GM23248 (cell line): ENCODE data around the gene NBDY. TPM values are rescaled to one million over a fixed set of nuclear protein-coding genes. Genes with fewer than 3 reads are reported as not detected.
"Not testable (repeated sequence)": the region's sequence is repeated elsewhere in the genome, so short reads cannot be mapped to it uniquely, and the experiment has no call there.

ENCODE experiments used
- DNase-seq: peaks from one replicate; pipeline ENCODE4 v3.0.0-alpha.2; 2015
- H2AFZ ChIP-seq: fragments of 200-600 bp; sonication (generic); 2 replicates; pipeline ENCODE4 v1.6.1; 2016; ENCODE audit warnings: antibody characterized with exemption
- H3F3A ChIP-seq: fragments of 200-600 bp; sonication (generic); 2 replicates; pipeline ENCODE4 v1.6.1; 2016; ENCODE audit warnings: mild to moderate bottlenecking, antibody characterized with exemption, mixed run types; ENCODE audit not compliant: insufficient read depth
- H3K27ac ChIP-seq: fragments of 200-600 bp; sonication (generic); 2 replicates; pipeline ENCODE4 v1.5.1; 2016; ENCODE audit warnings: mild to moderate bottlenecking
- H3K27me3 ChIP-seq: fragments of 200-600 bp; sonication (generic); replicated peaks from 2 replicates; pipeline ENCODE4 v1.6.1; 2016; ENCODE audit warnings: mild to moderate bottlenecking; ENCODE audit not compliant: insufficient read depth
- H3K36me3 ChIP-seq: fragments of 200-600 bp; sonication (generic); 2 replicates; pipeline ENCODE4 v1.6.1; 2016; ENCODE audit warnings: low read depth, mild to moderate bottlenecking
- H3K4me1 ChIP-seq: fragments of 200-600 bp; sonication (generic); 2 replicates; pipeline ENCODE4 v1.6.1; 2016; ENCODE audit warnings: mild to moderate bottlenecking; ENCODE audit not compliant: insufficient read depth
- H3K4me2 ChIP-seq: fragments of 200-600 bp; sonication (generic); one replicate; pipeline ENCODE4 v1.6.1; 2016; ENCODE audit warnings: mild to moderate bottlenecking; ENCODE audit not compliant: unreplicated experiment
- H3K4me3 ChIP-seq: fragments of 200-600 bp; sonication (generic); 2 replicates; pipeline ENCODE4 v1.5.1; 2016; ENCODE audit warnings: mild to moderate bottlenecking
- H3K79me2 ChIP-seq: fragments of 200-600 bp; sonication (generic); 2 replicates; pipeline ENCODE4 v1.6.1; 2016; ENCODE audit warnings: mild to moderate bottlenecking; ENCODE audit not compliant: insufficient read depth
- H3K9ac ChIP-seq: fragments of 200-600 bp; sonication (generic); 2 replicates; pipeline ENCODE4 v1.6.1; 2016; ENCODE audit warnings: mild to moderate bottlenecking
- H3K9me2 ChIP-seq: fragments of 200-600 bp; sonication (generic); 2 replicates; pipeline ENCODE4 v1.6.1; 2016; ENCODE audit warnings: mixed run types, mild to moderate bottlenecking, moderate library complexity; ENCODE audit not compliant: insufficient read depth
- H3K9me3 ChIP-seq: fragments of 200-600 bp; sonication (generic); one replicate; pipeline ENCODE4 v1.6.1; 2017; ENCODE audit warnings: low read depth
- H4K20me1 ChIP-seq: fragments of 200-600 bp; sonication (generic); 2 replicates; pipeline ENCODE4 v1.6.0; 2016; ENCODE audit not compliant: insufficient read depth
- EZH2 ChIP-seq: fragments of 200-600 bp; sonication (generic); IDR thresholded peaks from 2 replicates; pipeline ENCODE4 v1.6.1; 2018; ENCODE audit warnings: antibody characterized with exemption, mild to moderate bottlenecking; ENCODE audit not compliant: insufficient read depth, poor library complexity, severe bottlenecking
- EZH2phosphoT487 ChIP-seq: fragments of 200-600 bp; sonication (generic); IDR thresholded peaks from 2 replicates; pipeline ENCODE4 v1.6.1; 2018; ENCODE audit warnings: antibody characterized with exemption, moderate library complexity, mild to moderate bottlenecking, low read depth; ENCODE audit not compliant: insufficient read depth
- WGBS, 2 experiments: methylation state at CpG; one replicate each; pipeline ENCODE4 v1.1.6; 2015 to 2017; ENCODE audit warnings: low lambda C conversion rate in 2 of 2, low coverage in 1 of 2; ENCODE audit errors: missing lambda C conversion rate in 2 of 2; 5-methylcytosine and 5-hydroxymethylcytosine counted together
- in situ Hi-C: fragments of 300-500 bp; cut with MboI; formaldehyde crosslinking; loops from 2 replicates; pipeline ENCODE4 v1.15.0; 2020
- polyA plus RNA-seq: library from polyadenylated mRNA; unstranded; fragments of >200 nt; fragmentation: Nextera tagmentation; extraction: Ambion mirVana; gene quantifications from 2 replicates; pipeline ENCODE4 v1.2.1, GENCODE V29; 2016
- total RNA-seq: library from RNA; depleted of rRNA; stranded (reverse); fragments of >200 nt; shearing (Covaris generic); gene quantifications from 2 replicates; pipeline ENCODE4 v1.2.3, GENCODE V29; 2014; rRNA removed

NBDY gene, protein sequence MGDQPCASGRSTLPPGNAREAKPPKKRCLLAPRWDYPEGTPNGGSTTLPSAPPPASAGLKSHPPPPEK
- total RNA-seq, result 8.5 and 8.7 TPM in 2 replicates
- polyA plus RNA-seq, result 188 and 193 TPM in 2 replicates

DNA sequence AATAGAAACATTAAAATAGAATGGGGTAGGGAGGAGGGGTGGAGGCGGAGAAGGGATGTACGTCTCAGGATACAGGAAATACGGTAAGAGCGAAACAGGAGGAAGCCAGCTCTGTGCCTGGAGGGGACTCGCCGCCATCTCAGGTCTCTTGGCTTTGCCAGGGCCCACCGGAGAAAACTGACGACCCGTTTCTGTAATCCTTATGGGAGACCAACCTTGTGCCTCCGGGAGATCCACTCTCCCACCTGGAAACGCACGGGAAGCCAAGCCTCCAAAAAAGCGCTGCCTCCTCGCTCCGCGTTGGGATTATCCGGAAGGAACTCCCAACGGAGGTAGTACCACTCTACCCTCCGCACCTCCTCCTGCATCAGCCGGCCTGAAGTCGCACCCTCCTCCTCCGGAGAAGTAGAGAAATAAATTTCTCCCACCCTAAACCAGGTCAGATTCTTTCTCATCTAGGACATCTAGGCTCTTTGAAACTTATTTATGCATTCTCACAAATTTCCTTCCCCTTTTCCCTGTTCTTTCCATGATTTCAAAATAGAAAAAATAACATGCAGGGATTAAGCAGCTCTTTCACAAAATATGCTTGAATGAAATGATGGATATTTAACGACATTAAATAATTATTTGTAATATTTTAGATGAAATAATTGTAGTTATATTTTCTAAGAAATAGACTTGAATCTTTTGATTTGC, at the start of gene NBDY:
TSS of gene NBDY (plus strand) at position 92 of the 699 bp plus-strand sequence. CDS start at position 203, 111 bp downstream.
- H3K4me3 ChIP-seq, result peak within 1 kb of the TSS; percentile 95
- peaks cover 10% of the 10 kb centered on the region; the same call in 1 of the 2 replicates for H3K4me1 ChIP-seq
- in situ Hi-C loops, result no loop called here
- H3K9me2 ChIP-seq, result no peaks in the 10 kb centered on the region
- 2% methylated on average over 13 to 16 of the region's 23 CpGs for WGBS, 2 experiments
- H3K27ac ChIP-seq, result peak within 1 kb of the TSS; percentile 74
- DNase-seq, result peak; percentile 62
- no peaks in the 10 kb centered on the region for H3K9me3 ChIP-seq
- no peaks in the 10 kb centered on the region for H4K20me1 ChIP-seq
- no peaks in the 10 kb centered on the region for H3K36me3 ChIP-seq
- H3K79me2 ChIP-seq, result peaks cover 53% of the 10 kb centered on the region
- H2AFZ ChIP-seq, result peak within 1 kb of the TSS; percentile 91
- H3K27me3 ChIP-seq, result no peaks in the 10 kb centered on the region
- TF ChIP-seq EZH2 (no peak), EZH2phosphoT487 (no peak)
- H3K4me2 ChIP-seq, result peak within 1 kb of the TSS; percentile 80
- peak within 1 kb of the TSS; percentile 87 for H3K9ac ChIP-seq
- 0 out of 2 replicates have a peak, but pooled peaks cover 4% of the 10 kb centered on the region for H3F3A ChIP-seq

DNA sequence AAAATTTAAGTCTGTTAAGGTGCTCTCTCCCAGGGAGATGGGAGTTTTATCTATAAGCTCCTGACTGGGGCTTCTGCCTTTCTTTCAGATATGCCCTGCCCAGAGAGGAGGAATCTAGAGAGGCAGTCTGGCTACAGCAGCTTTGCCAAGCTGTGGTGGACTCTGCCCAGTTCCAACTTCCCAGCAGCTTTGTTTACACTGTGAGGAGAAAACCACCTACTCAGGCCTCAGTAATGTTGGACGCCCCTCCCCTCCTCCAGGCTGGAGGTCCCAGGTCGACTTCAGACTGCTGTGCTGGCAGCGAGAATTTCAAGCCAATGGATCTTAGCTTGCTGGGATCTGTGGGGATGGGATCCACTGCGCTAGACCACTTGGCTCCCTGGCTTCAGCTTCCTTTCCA, 24.5 kb upstream of the NBDY start:
- H3K9me2 ChIP-seq, H3K79me2 ChIP-seq, DNase-seq, H2AFZ ChIP-seq, H3K4me2 ChIP-seq, H3F3A ChIP-seq, H3K9me3 ChIP-seq, H3K36me3 ChIP-seq, H3K4me3 ChIP-seq, H3K27ac ChIP-seq, H3K27me3 ChIP-seq, H4K20me1 ChIP-seq, H3K9ac ChIP-seq, H3K4me1 ChIP-seq: not testable (repeated sequence)
- WGBS, 2 experiments, result 4 to 8% methylated on average over 2 to 4 of the region's 4 CpGs
- in situ Hi-C loops, result loop anchor here (25.0 kb wide), 1 partner anchor 417 kb away; no protein-coding TSS in a partner anchor

DNA sequence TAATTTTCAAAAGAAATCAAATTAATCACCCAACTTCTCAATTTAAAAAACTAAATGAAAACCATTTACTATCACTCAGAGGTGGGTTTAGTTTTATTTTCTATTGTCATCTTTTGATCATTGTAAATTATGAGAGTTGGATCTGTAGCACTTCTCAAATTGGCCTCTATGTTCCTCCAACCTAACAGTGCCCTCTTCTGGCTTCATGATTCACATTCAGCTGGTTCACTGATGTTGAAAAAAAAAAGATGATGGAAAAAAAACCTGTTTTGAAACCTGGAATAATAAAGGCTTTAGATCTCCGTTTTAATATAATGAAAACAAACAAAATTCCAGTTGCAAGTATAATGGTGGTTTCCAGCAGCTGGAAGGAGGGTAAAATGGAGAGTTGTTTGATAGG, 2.4 kb upstream of the NBDY start:
- no peak overlapping the region for H3K4me3 ChIP-seq
- no peaks in the 10 kb centered on the region for H3K9me3 ChIP-seq
- peaks cover 6% of the 10 kb centered on the region; the same call in 1 of the 2 replicates for H3K4me1 ChIP-seq
- H3K27ac ChIP-seq, result no peak overlapping the region
- no peak overlapping the region for H3K9ac ChIP-seq
- H3K27me3 ChIP-seq, result no peaks in the 10 kb centered on the region
- in situ Hi-C loops, result no loop called here
- 0% methylated on average over 1 of the region's 1 CpG for WGBS, 2 experiments
- H3K4me2 ChIP-seq, result no peak overlapping the region
- no peak for TF ChIP-seq EZH2phosphoT487
- TF ChIP-seq EZH2, result no peak
- DNase-seq, result peak; percentile 67
- H3K36me3 ChIP-seq, result no peaks in the 10 kb centered on the region
- H2AFZ ChIP-seq, result no peak overlapping the region
- no peaks in the 10 kb centered on the region for H4K20me1 ChIP-seq
- H3K79me2 ChIP-seq, result peaks cover 26% of the 10 kb centered on the region
- H3K9me2 ChIP-seq, result no peaks in the 10 kb centered on the region
- 0 out of 2 replicates have a peak, but pooled peaks cover 4% of the 10 kb centered on the region for H3F3A ChIP-seq

DNA sequence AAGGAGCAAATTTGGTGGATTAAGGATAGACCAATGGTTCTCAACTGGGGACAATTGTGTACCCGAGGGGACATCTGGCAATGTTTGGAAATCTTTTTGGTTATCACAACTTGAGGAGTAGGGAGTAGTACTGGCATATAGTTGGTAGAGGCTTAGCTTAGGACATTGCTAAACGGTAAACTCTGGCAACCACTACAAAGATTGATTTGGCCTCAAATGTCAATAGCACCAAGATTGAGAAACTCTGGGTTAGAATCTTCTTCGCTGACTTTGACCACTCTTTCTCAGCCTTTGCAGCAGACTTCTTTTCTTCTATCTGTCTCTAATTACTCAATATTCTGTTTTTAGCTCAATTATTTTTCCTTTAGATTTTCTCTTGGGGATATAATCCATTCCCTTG, 1.5 kb upstream of the NBDY start:
- Histone ChIP-seq H2AFZ (peak overlapping the region; percentile 91), H4K20me1 (no peaks in the 10 kb centered on the region), H3K27me3 (no peaks in the 10 kb centered on the region), H3K79me2 (peaks cover 35% of the 10 kb centered on the region), H3K4me2 (no peak overlapping the region), H3K9me2 (no peaks in the 10 kb centered on the region), H3F3A (0 out of 2 replicates have a peak, but pooled peaks cover 4% of the 10 kb centered on the region), H3K4me1 (peaks cover 10% of the 10 kb centered on the region; the same call in 1 of the 2 replicates), H3K9me3 (no peaks in the 10 kb centered on the region), H3K4me3 (no peak overlapping the region), H3K9ac (no peak overlapping the region), H3K36me3 (no peaks in the 10 kb centered on the region), H3K27ac (no peak overlapping the region)
- WGBS, 2 experiments, result 59 to 63% methylated on average over 3 of the region's 3 CpGs
- in situ Hi-C loops, result no loop called here
- DNase-seq, result no peak
- TF ChIP-seq EZH2 (no peak), EZH2phosphoT487 (no peak)
